MM.1S (cell line): ENCODE results near the gene KIAA1217.

ENCODE experiments used
- DNase-seq: peaks from one replicate; pipeline ENCODE4 v3.0.0-alpha.2; 2015
- H2AFZ ChIP-seq: fragments of 300-600 bp; sonication (generic); 2 replicates; pipeline ENCODE4 v1.6.0; 2016; ENCODE audit warnings: antibody characterized with exemption, low read length
- H3F3A ChIP-seq: fragments of 300-600 bp; sonication (generic); 2 replicates; pipeline ENCODE4 v1.6.1; 2016; ENCODE audit warnings: mild to moderate bottlenecking, antibody characterized with exemption, low read length, moderate library complexity, mixed read lengths; ENCODE audit not compliant: insufficient read depth
- H3K27ac ChIP-seq: fragments of 300-600 bp; sonication (generic); 2 replicates; pipeline ENCODE4 v1.5.1; 2016; ENCODE audit warnings: mild to moderate bottlenecking, low read length
- H3K27me3 ChIP-seq: fragments of 300-600 bp; sonication (generic); replicated peaks from 2 replicates; pipeline ENCODE4 v1.6.0; 2016; ENCODE audit warnings: low read length; ENCODE audit not compliant: insufficient read depth
- H3K36me3 ChIP-seq: fragments of 300-600 bp; sonication (generic); replicated peaks from 2 replicates; pipeline ENCODE4 v1.6.1; 2016; ENCODE audit warnings: mild to moderate bottlenecking, low read length, mixed read lengths; ENCODE audit not compliant: insufficient read depth
- H3K4me1 ChIP-seq: fragments of 300-600 bp; sonication (generic); 2 replicates; pipeline ENCODE4 v1.6.1; 2016; ENCODE audit warnings: low read length, mixed read lengths
- H3K4me2 ChIP-seq: fragments of 300-600 bp; sonication (generic); 2 replicates; pipeline ENCODE4 v1.6.0; 2016; ENCODE audit warnings: low read depth, low read length
- H3K4me3 ChIP-seq: fragments of 300-600 bp; sonication (generic); 2 replicates; pipeline ENCODE4 v1.5.1; 2016; ENCODE audit warnings: low read length, mixed read lengths
- H3K79me2 ChIP-seq: fragments of 300-600 bp; sonication (generic); 2 replicates; pipeline ENCODE4 v1.6.1; 2016; ENCODE audit warnings: mixed run types, low read length, mixed read lengths
- H3K9ac ChIP-seq: fragments of 300-600 bp; sonication (generic); 2 replicates; pipeline ENCODE4 v1.6.1; 2016; ENCODE audit warnings: low read length, mixed read lengths
- H3K9me2 ChIP-seq: fragments of 300-600 bp; sonication (generic); replicated peaks from 2 replicates; pipeline ENCODE4 v1.6.1; 2016; ENCODE audit warnings: mild to moderate bottlenecking, low read length, mixed read lengths; ENCODE audit not compliant: insufficient read depth
- H3K9me3 ChIP-seq: fragments of 300-600 bp; sonication (generic); replicated peaks from 2 replicates; pipeline ENCODE4 v1.6.1; 2016; ENCODE audit warnings: mild to moderate bottlenecking, low read length, mixed read lengths; ENCODE audit not compliant: insufficient read depth
- H4K20me1 ChIP-seq: fragments of 300-600 bp; sonication (generic); 2 replicates; pipeline ENCODE4 v1.6.1; 2016; ENCODE audit warnings: mild to moderate bottlenecking, low read length, moderate library complexity, mixed read lengths; ENCODE audit not compliant: insufficient read depth
- CTCF ChIP-seq: fragments of 300-600 bp; sonication (generic); IDR thresholded peaks from 2 replicates; pipeline ENCODE4 v1.5.1; 2016; ENCODE audit warnings: antibody characterized with exemption, low read length, mixed read lengths
- EZH2 ChIP-seq: fragments of 300-600 bp; sonication (generic); optimal IDR thresholded peaks from 2 replicates; pipeline ENCODE3; 2017; ENCODE audit warnings: low read depth, mild to moderate bottlenecking, antibody characterized with exemption, low read length, mixed read lengths
- EZH2phosphoT487 ChIP-seq: fragments of 300-600 bp; sonication (generic); IDR thresholded peaks from 2 replicates; pipeline ENCODE4 v1.6.1; 2018; ENCODE audit warnings: antibody characterized with exemption, low read length

KIAA1217 gene

GRCh38 chr10:24307696-24308485 is 99.0 kb downstream of the KIAA1217 start:
- Histone ChIP-seq H3K4me2 (no peak overlapping the region), H3K9me3 (no peaks in the 10 kb centered on the region), H2AFZ (no peak overlapping the region), H3K27me3 (no peaks in the 10 kb centered on the region), H3K27ac (no peak overlapping the region), H4K20me1 (no peaks in the 10 kb centered on the region), H3K4me1 (no peaks in the 10 kb centered on the region), H3K79me2 (no peaks in the 10 kb centered on the region), H3K36me3 (no peaks in the 10 kb centered on the region), H3K9ac (no peak overlapping the region), H3F3A (no peaks in the 10 kb centered on the region), H3K9me2 (no peaks in the 10 kb centered on the region), H3K4me3 (no peak overlapping the region)
- TF ChIP-seq CTCF (no peak), EZH2phosphoT487 (no peak), EZH2 (no peak)
- no peak for DNase-seq

- Histone ChIP-seq H3K9me2 (no peaks in the 10 kb centered on the region), H3K27me3 (no peaks in the 10 kb centered on the region), H3K79me2 (no peaks in the 10 kb centered on the region), H2AFZ (no peak overlapping the region), H3K4me2 (no peak overlapping the region), H3K4me3 (no peak overlapping the region), H3K4me1 (no peaks in the 10 kb centered on the region), H3K9ac (no peak overlapping the region), H3K9me3 (no peaks in the 10 kb centered on the region), H4K20me1 (no peaks in the 10 kb centered on the region), H3F3A (no peaks in the 10 kb centered on the region), H3K36me3 (no peaks in the 10 kb centered on the region), H3K27ac (no peak overlapping the region)
- DNase-seq, result no peak
- TF ChIP-seq CTCF, result no peak
- TF ChIP-seq EZH2phosphoT487, result no peak
- no peak for TF ChIP-seq EZH2
Measured at GRCh38 chr10:24310104-24310503, 101.2 kb downstream of the KIAA1217 start.

GRCh38 chr10:24311888-24312287 is 103.0 kb downstream of the KIAA1217 start:
- no peak overlapping the region for H2AFZ ChIP-seq
- H3K27me3 ChIP-seq, result no peaks in the 10 kb centered on the region
- DNase-seq, result no peak
- H3K4me3 ChIP-seq, result no peak overlapping the region
- no peaks in the 10 kb centered on the region for H3K36me3 ChIP-seq
- H3K9ac ChIP-seq, result no peak overlapping the region
- TF ChIP-seq EZH2 (no peak), EZH2phosphoT487 (no peak), CTCF (no peak)
- no peaks in the 10 kb centered on the region for H3K4me1 ChIP-seq
- H3K4me2 ChIP-seq, result no peak overlapping the region
- H3F3A ChIP-seq, result no peaks in the 10 kb centered on the region
- H3K9me2 ChIP-seq, result no peaks in the 10 kb centered on the region
- no peaks in the 10 kb centered on the region for H4K20me1 ChIP-seq
- H3K27ac ChIP-seq, result no peak overlapping the region
- H3K9me3 ChIP-seq, result no peaks in the 10 kb centered on the region
- no peaks in the 10 kb centered on the region for H3K79me2 ChIP-seq
